ENCODE measurements around the gene CDKN2B-AS1.

Gene CDKN2B-AS1

DNA sequence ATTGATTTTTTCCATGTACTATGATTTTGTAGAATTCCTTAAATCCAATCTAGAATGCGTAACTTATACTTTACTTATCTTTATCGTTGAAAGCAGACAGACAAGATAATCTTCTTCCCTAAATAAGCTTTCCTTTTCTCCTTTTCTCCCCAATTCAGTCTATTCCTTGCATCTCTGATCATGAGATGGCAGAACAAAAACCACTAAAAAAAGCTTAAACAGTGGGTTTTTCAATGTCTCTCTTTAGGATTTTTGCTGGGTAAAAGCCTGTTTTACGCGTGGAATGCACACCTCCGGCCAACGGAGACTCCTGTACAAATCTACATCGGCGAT lies 13.8 kb downstream of the CDKN2B-AS1 start:
- H3K27ac ChIP-seq (ENCODE audit: low read length): no peak overlapping the region
- H3K36me3 ChIP-seq (ENCODE audit: control insufficient read depth, insufficient read depth, low read length): no peaks in the 10 kb centered on the region
- H3K4me3 ChIP-seq (ENCODE audit: low read length): no peak overlapping the region; the same call in 1 of the 2 replicates
- peaks cover 19% of the 10 kb centered on the region; the same call in 1 of the 2 replicates for H3K27me3 ChIP-seq (ENCODE audit: control insufficient read depth, insufficient read depth, low read length)
- no CpG with 5 or more reads among the region's 8 CpGs for WGBS (ENCODE audit: insufficient coverage, insufficient read length)
- DNase-seq (ENCODE audit: low read depth, low spot score): no peak
- no peaks in the 10 kb centered on the region for H3K4me1 ChIP-seq (ENCODE audit: control insufficient read depth, insufficient read depth, low read length)
- H3K9me3 ChIP-seq (ENCODE audit: control insufficient read depth, insufficient read depth, low read length): no peaks in the 10 kb centered on the region

GRCh38 chr9:22008717-22009505 lies 14.3 kb downstream of the CDKN2B-AS1 start, which contains the start of gene CDKN2B:
TSS of gene CDKN2B (minus strand) at chr9:22009305. CDS start at chr9:22008953, 352 bp downstream.
- WGBS (ENCODE audit: insufficient coverage, insufficient read length): no CpG with 5 or more reads among the region's 86 CpGs
- no peaks in the 10 kb centered on the region for H3K4me1 ChIP-seq (ENCODE audit: control insufficient read depth, insufficient read depth, low read length)
- H3K36me3 ChIP-seq (ENCODE audit: control insufficient read depth, insufficient read depth, low read length): no peaks in the 10 kb centered on the region
- no peak for DNase-seq (ENCODE audit: low read depth, low spot score)
- no peak within 1 kb of the TSS for H3K27ac ChIP-seq (ENCODE audit: low read length)
- peak within 1 kb of the TSS; percentile 57; the same call in 1 of the 2 replicates for H3K4me3 ChIP-seq (ENCODE audit: low read length)
- no peaks in the 10 kb centered on the region for H3K9me3 ChIP-seq (ENCODE audit: control insufficient read depth, insufficient read depth, low read length)
- H3K27me3 ChIP-seq (ENCODE audit: control insufficient read depth, insufficient read depth, low read length): peaks cover 19% of the 10 kb centered on the region; the same call in 1 of the 2 replicates

DNA sequence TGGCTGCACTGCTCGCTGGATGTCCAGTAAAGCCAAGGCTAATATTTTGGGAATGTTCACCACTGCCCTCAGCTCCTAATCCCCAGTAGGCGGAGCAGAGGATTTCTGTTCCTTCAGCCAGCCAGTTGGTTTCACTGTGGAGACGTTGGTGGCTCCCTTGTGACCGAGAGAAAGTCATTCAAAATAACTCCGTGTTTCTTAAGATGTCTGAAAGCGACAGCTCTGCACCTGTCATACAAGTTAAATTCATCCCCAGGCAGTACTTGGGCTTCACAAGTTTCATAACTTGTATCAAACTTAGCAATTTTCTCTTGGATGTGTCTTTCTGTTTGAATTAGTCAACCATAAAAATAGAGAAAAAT lies 14.9 kb downstream of the CDKN2B-AS1 start:
- Histone ChIP-seq H3K36me3 (ENCODE audit: control insufficient read depth, insufficient read depth, low read length) (no peaks in the 10 kb centered on the region), H3K4me3 (ENCODE audit: low read length) (peak overlapping the region; percentile 57; the same call in 1 of the 2 replicates), H3K4me1 (ENCODE audit: control insufficient read depth, insufficient read depth, low read length) (no peaks in the 10 kb centered on the region), H3K9me3 (ENCODE audit: control insufficient read depth, insufficient read depth, low read length) (no peaks in the 10 kb centered on the region), H3K27me3 (ENCODE audit: control insufficient read depth, insufficient read depth, low read length) (peaks cover 18% of the 10 kb centered on the region; the same call in 1 of the 2 replicates), H3K27ac (ENCODE audit: low read length) (no peak overlapping the region)
- DNase-seq (ENCODE audit: low read depth, low spot score): no peak
- no CpG with 5 or more reads among the region's 6 CpGs for WGBS (ENCODE audit: insufficient coverage, insufficient read length)

GRCh38 chr9:22010866-22011625 lies 16.5 kb downstream of the CDKN2B-AS1 start:
- DNase-seq (ENCODE audit: low read depth, low spot score): no peak
- no peaks in the 10 kb centered on the region for H3K9me3 ChIP-seq (ENCODE audit: control insufficient read depth, insufficient read depth, low read length)
- WGBS (ENCODE audit: insufficient coverage, insufficient read length): no CpG with 5 or more reads among the region's 13 CpGs
- no peak overlapping the region for H3K27ac ChIP-seq (ENCODE audit: low read length)
- no peaks in the 10 kb centered on the region for H3K36me3 ChIP-seq (ENCODE audit: control insufficient read depth, insufficient read depth, low read length)
- peaks cover 4% of the 10 kb centered on the region; the same call in 1 of the 2 replicates for H3K27me3 ChIP-seq (ENCODE audit: control insufficient read depth, insufficient read depth, low read length)
- no peaks in the 10 kb centered on the region for H3K4me1 ChIP-seq (ENCODE audit: control insufficient read depth, insufficient read depth, low read length)
- H3K4me3 ChIP-seq (ENCODE audit: low read length): no peak overlapping the region

DNA sequence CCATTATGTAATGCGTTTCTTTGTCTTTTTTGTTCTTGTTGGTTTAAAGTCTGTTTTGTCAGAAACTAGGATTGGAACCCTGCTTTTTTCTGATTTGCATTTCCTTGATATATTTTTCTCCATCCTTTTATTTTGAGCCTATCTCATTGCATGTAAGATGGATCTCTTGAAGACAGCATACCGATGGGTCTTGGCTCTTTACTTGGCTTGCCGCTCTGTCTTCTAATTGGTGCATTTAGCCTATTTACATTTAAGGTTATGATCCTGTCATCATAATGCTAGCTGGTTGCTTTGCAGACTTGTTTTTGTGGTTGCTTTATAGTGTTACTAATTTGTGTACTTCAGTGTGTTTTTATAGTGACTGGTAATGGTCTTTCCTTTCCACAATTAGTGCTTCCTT lies 27.8 kb downstream of the CDKN2B-AS1 start:
- DNase-seq (ENCODE audit: low read depth, low spot score): no peak
- Histone ChIP-seq H3K27ac (ENCODE audit: low read length) (no peak overlapping the region), H3K27me3 (ENCODE audit: control insufficient read depth, insufficient read depth, low read length) (no peaks in the 10 kb centered on the region), H3K36me3 (ENCODE audit: control insufficient read depth, insufficient read depth, low read length) (no peaks in the 10 kb centered on the region), H3K4me1 (ENCODE audit: control insufficient read depth, insufficient read depth, low read length) (no peaks in the 10 kb centered on the region; the same call in 1 of the 2 replicates), H3K9me3 (ENCODE audit: control insufficient read depth, insufficient read depth, low read length) (no peaks in the 10 kb centered on the region), H3K4me3 (ENCODE audit: low read length) (no peak overlapping the region)
- no CpG with 5 or more reads among the region's 3 CpGs for WGBS (ENCODE audit: insufficient coverage, insufficient read length)

DNA sequence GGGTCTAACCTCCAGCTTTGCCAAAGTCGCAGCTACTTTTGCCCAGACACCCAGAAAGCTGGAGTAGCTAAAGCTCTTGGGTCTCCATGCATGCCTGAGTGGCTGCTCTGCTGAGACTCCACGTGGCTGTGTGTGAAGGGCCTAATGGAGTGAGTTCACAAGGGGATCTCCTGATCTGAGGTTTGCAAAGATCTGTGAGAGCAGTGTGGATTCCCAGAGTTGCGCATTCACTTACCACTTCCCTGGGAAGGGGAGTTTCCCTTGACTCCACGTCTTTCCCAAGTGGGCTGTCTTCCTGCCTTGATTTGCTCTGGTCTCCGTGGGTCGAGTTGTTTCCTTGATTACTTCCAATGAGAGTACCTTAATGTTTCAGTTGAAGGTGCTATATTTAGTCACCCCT lies 32.1 kb downstream of the CDKN2B-AS1 start:
- Histone ChIP-seq H3K9me3 (ENCODE audit: control insufficient read depth, insufficient read depth, low read length) (no peaks in the 10 kb centered on the region), H3K27me3 (ENCODE audit: control insufficient read depth, insufficient read depth, low read length) (no peaks in the 10 kb centered on the region), H3K36me3 (ENCODE audit: control insufficient read depth, insufficient read depth, low read length) (no peaks in the 10 kb centered on the region), H3K4me1 (ENCODE audit: control insufficient read depth, insufficient read depth, low read length) (no peaks in the 10 kb centered on the region; the same call in 1 of the 2 replicates), H3K27ac (ENCODE audit: low read length) (no peak overlapping the region), H3K4me3 (ENCODE audit: low read length) (no peak overlapping the region)
- DNase-seq (ENCODE audit: low read depth, low spot score): no peak
- WGBS (ENCODE audit: insufficient coverage, insufficient read length): no CpG with 5 or more reads among the region's 6 CpGs

DNA sequence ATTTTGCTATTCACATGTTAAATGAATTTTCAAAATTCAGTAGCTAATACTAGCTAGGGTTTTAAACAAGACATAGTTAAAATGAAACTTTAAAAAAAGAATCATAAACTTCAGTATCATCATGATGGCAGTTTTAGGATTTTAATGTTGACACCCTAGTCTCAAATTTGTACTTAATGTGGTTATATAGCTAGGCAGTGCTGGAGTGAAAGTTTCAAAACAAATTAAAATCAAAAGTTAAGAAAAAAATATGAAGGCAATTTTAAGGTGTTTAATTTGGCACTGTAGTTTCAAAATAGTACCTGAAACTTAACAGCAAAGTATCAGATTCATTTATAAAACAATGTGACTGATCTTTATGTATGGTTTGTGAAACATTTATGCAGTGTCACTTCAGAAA lies 33.8 kb downstream of the CDKN2B-AS1 start:
- no peaks in the 10 kb centered on the region for H3K9me3 ChIP-seq (ENCODE audit: control insufficient read depth, insufficient read depth, low read length)
- DNase-seq (ENCODE audit: low read depth, low spot score): no peak
- H3K27me3 ChIP-seq (ENCODE audit: control insufficient read depth, insufficient read depth, low read length): no peaks in the 10 kb centered on the region
- no peak overlapping the region for H3K4me3 ChIP-seq (ENCODE audit: low read length)
- no peaks in the 10 kb centered on the region; the same call in 1 of the 2 replicates for H3K4me1 ChIP-seq (ENCODE audit: control insufficient read depth, insufficient read depth, low read length)
- no peak overlapping the region for H3K27ac ChIP-seq (ENCODE audit: low read length)
- no peaks in the 10 kb centered on the region for H3K36me3 ChIP-seq (ENCODE audit: control insufficient read depth, insufficient read depth, low read length)

GRCh38 chr9:22029231-22029630 lies 34.6 kb downstream of the CDKN2B-AS1 start:
- DNase-seq (ENCODE audit: low read depth, low spot score): no peak
- no peak overlapping the region for H3K27ac ChIP-seq (ENCODE audit: low read length)
- WGBS (ENCODE audit: insufficient coverage, insufficient read length): no CpG with 5 or more reads among the region's 4 CpGs
- H3K4me1 ChIP-seq (ENCODE audit: control insufficient read depth, insufficient read depth, low read length): no peaks in the 10 kb centered on the region; the same call in 1 of the 2 replicates
- no peak overlapping the region for H3K4me3 ChIP-seq (ENCODE audit: low read length)
- H3K27me3 ChIP-seq (ENCODE audit: control insufficient read depth, insufficient read depth, low read length): no peaks in the 10 kb centered on the region
- no peaks in the 10 kb centered on the region for H3K36me3 ChIP-seq (ENCODE audit: control insufficient read depth, insufficient read depth, low read length)
- no peaks in the 10 kb centered on the region for H3K9me3 ChIP-seq (ENCODE audit: control insufficient read depth, insufficient read depth, low read length)

GRCh38 chr9:22030101-22030598 lies 35.6 kb downstream of the CDKN2B-AS1 start:
- H3K9me3 ChIP-seq (ENCODE audit: control insufficient read depth, insufficient read depth, low read length): no peaks in the 10 kb centered on the region
- H3K4me1 ChIP-seq (ENCODE audit: control insufficient read depth, insufficient read depth, low read length): no peaks in the 10 kb centered on the region; the same call in 1 of the 2 replicates
- no peak overlapping the region for H3K4me3 ChIP-seq (ENCODE audit: low read length)
- no peak for DNase-seq (ENCODE audit: low read depth, low spot score)
- no peaks in the 10 kb centered on the region for H3K36me3 ChIP-seq (ENCODE audit: control insufficient read depth, insufficient read depth, low read length)
- whole genome bisulfite sequencing (ENCODE audit: insufficient coverage, insufficient read length): no CpG with 5 or more reads among the region's 1 CpG
- H3K27me3 ChIP-seq (ENCODE audit: control insufficient read depth, insufficient read depth, low read length): no peaks in the 10 kb centered on the region
- no peak overlapping the region for H3K27ac ChIP-seq (ENCODE audit: low read length)

GRCh38 chr9:22031655-22032411 lies 37.2 kb downstream of the CDKN2B-AS1 start:
- no peak for DNase-seq (ENCODE audit: low read depth, low spot score)
- Histone ChIP-seq H3K4me3 (ENCODE audit: low read length) (no peak overlapping the region), H3K36me3 (ENCODE audit: control insufficient read depth, insufficient read depth, low read length) (no peaks in the 10 kb centered on the region), H3K9me3 (ENCODE audit: control insufficient read depth, insufficient read depth, low read length) (no peaks in the 10 kb centered on the region), H3K27ac (ENCODE audit: low read length) (no peak overlapping the region), H3K27me3 (ENCODE audit: control insufficient read depth, insufficient read depth, low read length) (no peaks in the 10 kb centered on the region), H3K4me1 (ENCODE audit: control insufficient read depth, insufficient read depth, low read length) (no peaks in the 10 kb centered on the region)
- WGBS (ENCODE audit: insufficient coverage, insufficient read length): 100% methylated on average over 1 of the region's 4 CpGs

Data from iPS DF 6.9 (cell line).